Fibroblast of lung (primary cell): ENCODE data around the gene MACROD2.

Experiments
- EZH2 ChIP-seq: IDR thresholded peaks from 2 replicates; pipeline ENCODE4 v1.5.1; 2012; ENCODE audit warnings: low read length, control low read depth, mild to moderate bottlenecking; ENCODE audit errors: missing control alignments
- TF ChIP-seq, protein P1 (sequence below), 2 donors: IDR thresholded peaks in 1 of 2; conservative IDR thresholded peaks in 1 of 2; 1 replicate in 1 of 2; 2 replicates in 1 of 2; pipeline ENCODE4 v1.5.1; 2011 to 2012; ENCODE audit warnings: low read length in 2 of 2, control low read depth in 1 of 2, inconsistent platforms in 1 of 2, low read depth in 1 of 2, mild to moderate bottlenecking in 1 of 2

DNA sequence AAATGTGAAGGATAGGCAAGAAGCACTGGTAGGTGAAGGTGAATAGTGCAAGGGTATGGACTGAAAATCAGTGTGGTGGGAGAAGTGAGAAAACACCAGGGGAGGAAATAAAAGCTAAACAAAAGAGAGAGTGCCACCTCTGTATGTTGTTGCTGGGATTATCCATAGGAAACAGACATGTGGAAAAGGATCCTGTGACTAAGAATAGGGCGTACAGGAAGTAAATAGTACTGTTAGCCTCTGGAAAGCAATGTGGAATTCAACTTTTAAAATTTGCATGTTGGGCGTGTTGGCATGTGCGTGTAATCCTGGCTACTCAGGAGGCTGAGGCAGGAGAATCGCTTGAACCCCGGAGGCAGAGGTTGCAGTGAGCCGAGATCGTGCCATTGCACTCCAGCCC, 1916.3 kb downstream of the MACROD2 start:
- no peak for TF ChIP-seq EZH2
- TF ChIP-seq, protein P1, sequence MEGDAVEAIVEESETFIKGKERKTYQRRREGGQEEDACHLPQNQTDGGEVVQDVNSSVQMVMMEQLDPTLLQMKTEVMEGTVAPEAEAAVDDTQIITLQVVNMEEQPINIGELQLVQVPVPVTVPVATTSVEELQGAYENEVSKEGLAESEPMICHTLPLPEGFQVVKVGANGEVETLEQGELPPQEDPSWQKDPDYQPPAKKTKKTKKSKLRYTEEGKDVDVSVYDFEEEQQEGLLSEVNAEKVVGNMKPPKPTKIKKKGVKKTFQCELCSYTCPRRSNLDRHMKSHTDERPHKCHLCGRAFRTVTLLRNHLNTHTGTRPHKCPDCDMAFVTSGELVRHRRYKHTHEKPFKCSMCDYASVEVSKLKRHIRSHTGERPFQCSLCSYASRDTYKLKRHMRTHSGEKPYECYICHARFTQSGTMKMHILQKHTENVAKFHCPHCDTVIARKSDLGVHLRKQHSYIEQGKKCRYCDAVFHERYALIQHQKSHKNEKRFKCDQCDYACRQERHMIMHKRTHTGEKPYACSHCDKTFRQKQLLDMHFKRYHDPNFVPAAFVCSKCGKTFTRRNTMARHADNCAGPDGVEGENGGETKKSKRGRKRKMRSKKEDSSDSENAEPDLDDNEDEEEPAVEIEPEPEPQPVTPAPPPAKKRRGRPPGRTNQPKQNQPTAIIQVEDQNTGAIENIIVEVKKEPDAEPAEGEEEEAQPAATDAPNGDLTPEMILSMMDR (conservative IDR thresholded peaks at IDR 0.05 in 1 of 2, IDR thresholded peaks at IDR 0.05 in 1 of 2; ENCODE audit: low read depth in 1 of 2, low read length in 2 of 2): no peak
